Retinal pigment epithelial cell (primary cell): ENCODE measurements around the gene WFDC12.
A peak's percentile ranks its signal among the peaks of the same experiment; 100 is the strongest.

ENCODE experiments used
- DNase-seq: peaks from one replicate; pipeline ENCODE4 v3.0.0-alpha.2; 2010; ENCODE audit warnings: low read depth
- H3K4me3 ChIP-seq: 2 replicates; pipeline ENCODE4 v1.5.1; 2011; ENCODE audit warnings: mild to moderate bottlenecking, low read length, control low read depth, moderate library complexity
- CTCF ChIP-seq: conservative IDR thresholded peaks from 2 replicates; pipeline ENCODE4 v1.5.1; 2011; ENCODE audit warnings: low read depth, low read length, control low read depth, inconsistent platforms

WFDC12 gene

DNA sequence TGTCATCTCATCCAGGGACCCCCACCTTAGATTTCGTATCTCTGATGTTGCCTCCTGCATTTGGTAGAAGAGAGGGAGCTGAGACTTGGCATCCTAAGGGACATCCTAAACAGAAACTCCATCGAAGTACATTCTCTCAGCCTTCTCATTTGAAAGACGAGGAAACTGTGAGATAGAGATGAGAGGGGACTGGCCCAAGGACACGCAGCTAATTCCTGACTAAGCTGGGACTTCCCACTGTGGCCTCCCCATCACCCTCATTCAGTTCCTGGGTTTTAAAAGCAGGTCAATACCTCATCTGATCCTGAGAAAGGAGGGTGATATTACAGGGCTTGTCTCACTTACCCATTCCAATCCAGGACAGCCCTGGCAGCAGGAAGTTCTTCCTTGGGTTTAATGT, 8.4 kb downstream of the WFDC12 start:
- TF ChIP-seq CTCF = no peak
- H3K4me3 ChIP-seq = no peak overlapping the region
- DNase-seq = no peak

DNA sequence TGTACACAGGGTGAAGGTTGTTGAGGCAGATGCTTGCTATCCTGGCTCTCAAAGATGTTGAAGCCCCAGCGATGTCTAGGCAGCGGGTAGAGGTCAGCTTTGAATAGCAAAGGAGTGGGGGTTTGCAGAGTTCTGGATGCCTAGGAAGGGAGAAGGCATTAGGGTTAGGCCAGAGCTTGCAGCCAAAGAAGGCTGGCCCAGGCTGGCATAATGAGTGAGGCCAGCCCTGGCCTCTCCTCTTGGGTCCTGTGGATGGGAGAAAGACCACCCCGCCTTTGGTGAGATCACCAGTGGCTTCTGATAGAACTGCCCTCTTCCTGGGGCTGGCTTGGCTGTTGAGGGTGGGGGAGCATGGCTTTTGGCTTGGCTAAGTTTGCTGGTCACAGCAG, 8.9 kb downstream of the WFDC12 start:
- TF ChIP-seq CTCF = no peak
- H3K4me3 ChIP-seq = no peak overlapping the region
- no peak for DNase-seq

DNA sequence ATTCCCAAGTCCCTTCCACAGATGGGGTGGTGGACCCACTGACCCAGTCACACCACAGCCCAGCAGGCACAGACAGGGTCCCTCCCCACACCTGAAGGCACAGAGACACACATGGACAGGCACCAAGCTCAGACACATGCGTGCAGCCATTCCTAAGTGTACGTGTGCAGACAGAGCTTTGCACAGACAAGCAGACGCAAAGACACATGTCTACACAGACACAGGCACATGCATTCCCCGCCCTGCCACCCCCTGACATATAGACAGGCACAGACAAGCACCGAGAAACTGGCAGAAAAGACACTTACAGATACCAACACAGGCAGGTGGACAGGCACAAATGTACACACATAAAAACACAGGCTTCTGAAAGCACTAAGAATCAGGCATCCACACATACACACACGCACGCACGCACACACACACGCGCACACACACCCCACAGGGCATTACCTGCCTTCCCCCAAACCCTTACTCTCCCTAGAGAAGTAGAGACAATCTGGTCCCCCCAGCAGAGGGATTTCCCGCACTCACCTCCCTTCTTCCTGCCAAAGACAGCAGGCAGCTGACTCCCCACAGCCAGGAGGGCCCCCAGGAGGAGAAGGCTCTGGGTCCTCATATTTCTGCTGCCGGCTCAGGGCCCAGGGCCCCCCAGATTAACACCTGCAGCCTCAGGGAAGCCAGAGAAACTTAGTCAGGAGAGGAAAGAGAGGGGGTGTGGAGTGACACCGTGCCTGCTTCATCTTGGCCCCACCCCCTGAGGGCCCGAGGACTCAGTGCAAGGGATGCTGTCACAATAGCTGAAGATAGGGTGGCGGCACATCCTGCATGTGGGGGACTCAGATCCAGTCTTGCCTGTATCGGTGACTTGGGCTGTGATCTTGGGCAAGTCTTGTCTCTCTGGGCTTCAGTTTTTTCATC, 9.5 kb downstream of the WFDC12 start, which contains the start of gene WFDC5:
Gene WFDC5 (minus strand): TSS at position 710 of the 921 bp plus-strand sequence. CDS start 91 bp downstream, at position 619.
- no peak within 1 kb of the TSS for H3K4me3 ChIP-seq
- DNase-seq = no peak

GRCh38 chr20:45113865-45114264, 10.4 kb downstream of the WFDC12 start:
- no peak overlapping the region for H3K4me3 ChIP-seq
- TF ChIP-seq CTCF = no peak
- no peak for DNase-seq

More for the DNA sequence above, 9.5 kb downstream of the WFDC12 start, which contains the start of gene WFDC5:
- TF ChIP-seq CTCF = no peak

DNA sequence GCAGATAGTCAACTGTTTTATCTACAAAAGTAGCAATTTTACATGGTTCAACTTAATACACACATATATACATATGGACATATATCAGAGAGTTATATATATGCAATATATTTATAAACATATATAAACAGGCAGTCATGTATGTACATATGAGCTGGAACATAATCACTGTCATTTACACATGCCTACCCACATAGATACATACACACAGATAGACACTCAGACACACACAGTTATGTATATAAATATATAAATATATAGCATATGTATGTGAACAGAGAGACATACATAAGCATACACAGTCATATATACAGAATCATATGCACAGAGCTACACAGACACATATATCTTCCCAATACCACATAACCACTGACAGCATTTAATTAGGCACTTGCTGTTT, 11.5 kb downstream of the WFDC12 start:
- no peak for DNase-seq
- TF ChIP-seq CTCF = no peak
- H3K4me3 ChIP-seq = no peak overlapping the region

- DNase-seq = no peak
- H3K4me3 ChIP-seq = no peak overlapping the region
- peak; percentile 53 for TF ChIP-seq CTCF
These were observed 12.3 kb downstream of the WFDC12 start for GRCh38 chr20:45111799-45112471.
